Colonic mucosa (tissue), 4 donors: Measurements from ENCODE around the gene FBXL14. TPM values are rescaled to one million over a fixed set of nuclear protein-coding genes. Genes with fewer than 3 reads are reported as not detected.

Experiments used
- DNase-seq: peaks from one replicate; pipeline ENCODE4 v3.0.0-alpha.2; 2020
- H3K27ac ChIP-seq: fragments of 200-600 bp; one replicate; pipeline ENCODE4 v1.8.0; 2021
- H3K27me3 ChIP-seq: fragments of 200-600 bp; one replicate; pipeline ENCODE4 v1.8.0; 2021
- H3K36me3 ChIP-seq: fragments of 200-600 bp; one replicate; pipeline ENCODE4 v1.8.0; 2021
- H3K4me1 ChIP-seq: fragments of 200-600 bp; one replicate; pipeline ENCODE4 v1.8.0; 2021; ENCODE audit warnings: mild to moderate bottlenecking
- H3K4me3 ChIP-seq: fragments of 200-600 bp; one replicate; pipeline ENCODE4 v1.8.0; 2021
- H3K9ac ChIP-seq, 2 donors: one replicate each; pipeline ENCODE4 v1.7.0; 2013; ENCODE audit warnings: control low read depth in 2 of 2, low read depth in 2 of 2, low read length in 2 of 2
- H3K9me3 ChIP-seq: fragments of 200-600 bp; one replicate; pipeline ENCODE4 v1.8.0; 2021
- intact Hi-C: fragments of 100-400 bp; cut with DNase I; formaldehyde crosslinking; loops from one replicate; pipeline ENCODE4 v1.14.1; 2022
- total RNA-seq, 2 donors: library from RNA; stranded (reverse); fragmentation: NEBNext Ultra II Directional in 1 of 2; extraction: Animal tissue kit (Norgen Biotek cat#: 25700) in 1 of 2; gene quantifications; one replicate each; pipeline ENCODE4 v1.2.1, GENCODE V29; 2021
- TF ChIP-seq, protein P1 (sequence below): fragments of 200-600 bp; IDR thresholded peaks from one replicate; pipeline ENCODE4 v1.8.0; 2022; ENCODE audit warnings: antibody characterized with exemption, mild to moderate bottlenecking
- donor health status: healthy.
- donor health status: DM: no; HTN: no; CAD: no.
- donor health status: DM: no; HTN: no; CAD: no.

Gene FBXL14
- total RNA-seq, 2 donors from 2014 or later, result 32.3 to 37.4 TPM

DNA sequence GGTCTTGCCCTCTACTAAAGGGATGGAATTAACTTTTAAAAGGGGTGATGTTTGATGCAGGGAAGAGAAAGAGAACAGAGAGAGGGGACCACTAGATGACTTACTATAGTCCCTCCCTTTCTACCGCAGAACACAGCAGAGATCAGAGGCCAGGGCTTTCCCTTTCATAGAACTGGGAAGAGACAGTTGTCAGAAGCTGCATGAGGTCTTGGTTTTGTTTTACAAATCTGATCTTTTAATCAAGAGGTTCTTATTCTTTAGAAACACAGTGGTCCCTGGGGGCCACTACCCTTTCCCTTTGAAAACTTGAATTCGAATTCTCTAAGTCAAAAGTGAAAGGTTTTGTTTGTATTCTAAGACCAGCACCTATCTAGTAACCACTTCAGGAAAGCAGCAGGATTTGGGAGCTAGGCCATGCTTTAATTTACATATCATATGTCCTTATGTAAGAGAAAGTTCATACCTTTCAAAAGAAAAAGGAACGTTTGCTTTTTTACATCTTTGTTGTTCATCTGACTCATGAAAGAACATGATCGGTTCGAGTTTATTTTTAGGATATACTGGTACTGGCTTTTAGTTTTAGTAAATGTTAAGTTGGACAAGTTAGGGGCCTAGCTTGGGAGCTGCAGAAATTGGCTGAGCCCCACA lies 6.3 kb downstream of the FBXL14 start:
- Histone ChIP-seq H3K4me1 (peaks cover 3% of the 10 kb centered on the region), H3K27me3 (no peaks in the 10 kb centered on the region), H3K36me3 (no peaks in the 10 kb centered on the region), H3K9me3 (no peaks in the 10 kb centered on the region), H3K27ac (peak overlapping the region; percentile 45), H3K9ac (peak overlapping the region in 1 of 2 donors; percentile 38), H3K4me3 (no peak overlapping the region)
- TF ChIP-seq, protein P1, sequence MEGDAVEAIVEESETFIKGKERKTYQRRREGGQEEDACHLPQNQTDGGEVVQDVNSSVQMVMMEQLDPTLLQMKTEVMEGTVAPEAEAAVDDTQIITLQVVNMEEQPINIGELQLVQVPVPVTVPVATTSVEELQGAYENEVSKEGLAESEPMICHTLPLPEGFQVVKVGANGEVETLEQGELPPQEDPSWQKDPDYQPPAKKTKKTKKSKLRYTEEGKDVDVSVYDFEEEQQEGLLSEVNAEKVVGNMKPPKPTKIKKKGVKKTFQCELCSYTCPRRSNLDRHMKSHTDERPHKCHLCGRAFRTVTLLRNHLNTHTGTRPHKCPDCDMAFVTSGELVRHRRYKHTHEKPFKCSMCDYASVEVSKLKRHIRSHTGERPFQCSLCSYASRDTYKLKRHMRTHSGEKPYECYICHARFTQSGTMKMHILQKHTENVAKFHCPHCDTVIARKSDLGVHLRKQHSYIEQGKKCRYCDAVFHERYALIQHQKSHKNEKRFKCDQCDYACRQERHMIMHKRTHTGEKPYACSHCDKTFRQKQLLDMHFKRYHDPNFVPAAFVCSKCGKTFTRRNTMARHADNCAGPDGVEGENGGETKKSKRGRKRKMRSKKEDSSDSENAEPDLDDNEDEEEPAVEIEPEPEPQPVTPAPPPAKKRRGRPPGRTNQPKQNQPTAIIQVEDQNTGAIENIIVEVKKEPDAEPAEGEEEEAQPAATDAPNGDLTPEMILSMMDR, result no peak
- no peak for DNase-seq
- intact Hi-C loops, result loop anchor here (10.0 kb wide), 1 partner anchor 303 kb away; no protein-coding TSS in a partner anchor

- peak overlapping the region in 1 of 2 donors; percentile 36 for H3K9ac ChIP-seq
- no peaks in the 10 kb centered on the region for H3K36me3 ChIP-seq
- TF ChIP-seq, protein P1, result no peak
- no peak overlapping the region for H3K4me3 ChIP-seq
- H3K9me3 ChIP-seq, result no peaks in the 10 kb centered on the region
- H3K27ac ChIP-seq, result no peak overlapping the region
- no peaks in the 10 kb centered on the region for H3K27me3 ChIP-seq
- intact Hi-C loops, result loop anchor here (10.0 kb wide), 1 partner anchor 300 kb away; no protein-coding TSS in a partner anchor
- peaks cover 3% of the 10 kb centered on the region for H3K4me1 ChIP-seq
- no peak for DNase-seq
Observed at GRCh38 chr12:1584326-1584725, 10.1 kb downstream of the FBXL14 start.

DNA sequence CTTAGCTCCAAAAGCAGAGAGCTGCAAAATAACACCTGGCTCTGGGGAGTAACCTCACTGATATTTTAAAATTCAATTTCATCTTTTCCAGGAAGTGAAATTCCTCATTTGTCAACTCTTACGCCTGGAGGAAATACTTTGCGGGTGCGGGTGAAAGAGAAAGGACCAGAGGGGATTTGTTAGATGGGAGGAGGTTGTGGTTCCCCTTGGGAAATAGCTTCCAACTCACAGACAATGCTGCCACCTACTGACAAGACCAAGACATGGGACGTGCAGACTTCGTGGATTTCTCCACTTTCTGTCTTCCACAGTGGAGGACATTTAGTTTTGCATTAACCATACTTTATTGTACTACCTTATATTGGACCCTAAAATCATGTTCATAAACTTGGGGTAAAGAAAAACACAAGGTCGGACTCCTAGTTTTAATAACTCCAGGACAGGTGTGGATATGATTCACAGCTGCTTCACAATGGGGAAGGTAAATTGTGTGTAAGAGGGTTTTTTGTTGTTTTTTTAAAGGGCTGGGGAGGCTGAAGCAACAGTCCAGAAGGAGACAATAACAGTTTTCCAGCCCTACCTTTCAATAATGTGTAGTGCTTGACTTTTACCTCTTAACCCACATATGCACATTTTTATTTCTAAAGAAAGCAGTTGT lies 10.8 kb downstream of the FBXL14 start:
- Histone ChIP-seq H3K9me3 (no peaks in the 10 kb centered on the region), H3K36me3 (no peaks in the 10 kb centered on the region), H3K4me3 (no peak overlapping the region), H3K27me3 (no peaks in the 10 kb centered on the region), H3K4me1 (peaks cover 3% of the 10 kb centered on the region), H3K27ac (no peak overlapping the region), H3K9ac (no peak overlapping the region)
- DNase-seq, result peak; percentile 88
- intact Hi-C loops, result loop anchor here (10.0 kb wide), 1 partner anchor 299 kb away; no protein-coding TSS in a partner anchor
- TF ChIP-seq, protein P1, result peak; percentile 82

GRCh38 chr12:1582709-1583050 lies 11.7 kb downstream of the FBXL14 start:
- TF ChIP-seq, protein P1, result no peak
- Histone ChIP-seq H3K9ac (no peak overlapping the region), H3K27me3 (no peaks in the 10 kb centered on the region), H3K27ac (no peak overlapping the region), H3K4me1 (peaks cover 3% of the 10 kb centered on the region), H3K36me3 (no peaks in the 10 kb centered on the region), H3K4me3 (no peak overlapping the region), H3K9me3 (no peaks in the 10 kb centered on the region)
- no peak for DNase-seq
- intact Hi-C loops, result loop anchor here (10.0 kb wide), 1 partner anchor 298 kb away; no protein-coding TSS in a partner anchor

DNA sequence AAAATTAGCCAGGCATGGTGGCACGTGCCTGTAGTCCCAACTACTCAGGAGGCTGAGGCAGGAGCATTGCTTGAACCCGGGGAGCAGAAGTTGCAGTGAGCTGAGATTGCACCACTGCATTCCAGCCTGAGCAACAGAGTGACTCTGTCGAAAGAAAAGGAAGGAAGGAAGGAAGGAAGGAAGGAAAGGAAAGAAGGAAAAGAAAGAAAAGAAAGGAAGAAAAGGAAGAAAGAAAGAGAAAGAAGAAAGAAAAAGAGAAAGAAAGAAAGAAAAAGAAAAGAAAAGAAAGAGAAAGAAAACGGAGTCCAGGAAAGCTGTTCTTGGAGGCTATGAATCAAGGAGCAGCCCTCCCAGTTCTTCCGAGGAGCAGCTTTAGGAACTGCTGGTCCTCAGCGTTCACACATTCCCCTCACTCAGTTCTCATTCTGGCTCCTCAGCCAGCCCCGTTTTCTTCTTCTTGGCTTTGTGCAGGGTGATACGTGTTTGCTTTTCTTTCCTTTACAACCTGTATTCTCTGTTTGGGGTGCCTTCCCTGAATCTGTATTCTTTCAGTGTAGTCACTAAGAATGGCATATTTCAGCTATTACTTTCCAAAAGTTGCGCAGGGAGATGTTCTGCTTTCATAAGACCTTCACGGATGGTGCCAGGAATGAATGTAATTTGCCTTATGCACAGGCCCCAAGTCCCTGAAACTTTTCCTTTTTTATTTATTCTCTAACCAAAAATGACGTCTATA lies 12.2 kb downstream of the FBXL14 start:
- no peaks in the 10 kb centered on the region for H3K27me3 ChIP-seq
- no peaks in the 10 kb centered on the region for H3K9me3 ChIP-seq
- H3K27ac ChIP-seq, result no peak overlapping the region
- TF ChIP-seq, protein P1, result no peak
- intact Hi-C loops, result loop anchor here (2.0 to 10.0 kb wide), 2 partner anchors 297 to 461 kb away; no protein-coding TSS in a partner anchor
- H3K4me1 ChIP-seq, result peaks cover 3% of the 10 kb centered on the region
- H3K36me3 ChIP-seq, result no peaks in the 10 kb centered on the region
- H3K4me3 ChIP-seq, result no peak overlapping the region
- no peak overlapping the region for H3K9ac ChIP-seq
- no peak for DNase-seq
